Retinal pigment epithelial cell (primary cell): ENCODE results near the gene YIPF3.
A peak's percentile ranks its signal among the peaks of the same experiment; 100 is the strongest.

Experiments used
- DNase-seq: peaks from one replicate; pipeline ENCODE4 v3.0.0-alpha.2; 2010; ENCODE audit warnings: low read depth
- H3K4me3 ChIP-seq: 2 replicates; pipeline ENCODE4 v1.5.1; 2011; ENCODE audit warnings: mild to moderate bottlenecking, low read length, control low read depth, moderate library complexity
- CTCF ChIP-seq: conservative IDR thresholded peaks from 2 replicates; pipeline ENCODE4 v1.5.1; 2011; ENCODE audit warnings: low read depth, low read length, control low read depth, inconsistent platforms

YIPF3 gene

GRCh38 chr6:43517505-43518357, 1.0 kb upstream of the YIPF3 start:
- no peak for DNase-seq
- TF ChIP-seq CTCF = no peak
- H3K4me3 ChIP-seq = peak overlapping the region; percentile 87

DNA sequence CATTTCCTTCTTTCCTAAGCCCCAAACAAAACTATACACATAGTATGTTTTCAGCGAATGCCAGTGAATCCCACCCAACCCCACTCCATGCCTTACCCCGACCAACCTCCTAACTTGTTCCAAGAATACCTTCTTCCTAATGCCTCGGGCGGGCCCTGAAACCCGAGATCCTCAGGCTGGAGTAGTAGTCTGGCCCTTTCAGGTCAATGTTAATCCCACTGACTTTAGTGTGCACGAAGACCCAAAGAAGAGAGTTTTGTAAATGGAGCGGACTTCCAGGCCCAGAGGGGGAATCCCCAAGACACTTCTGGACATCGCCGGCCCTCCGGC, 394 bp downstream of the YIPF3 start:
- no peak for DNase-seq
- peak overlapping the region; percentile 87 for H3K4me3 ChIP-seq
- TF ChIP-seq CTCF = no peak

- no peak for TF ChIP-seq CTCF
- peak overlapping the region; percentile 87 for H3K4me3 ChIP-seq
- no peak for DNase-seq
Measured at GRCh38 chr6:43515808-43516207, 918 bp downstream of the YIPF3 start.

GRCh38 chr6:43511824-43512415, 4.8 kb downstream of the YIPF3 start:
- TF ChIP-seq CTCF = no peak
- no peak overlapping the region for H3K4me3 ChIP-seq
- DNase-seq = no peak

DNA sequence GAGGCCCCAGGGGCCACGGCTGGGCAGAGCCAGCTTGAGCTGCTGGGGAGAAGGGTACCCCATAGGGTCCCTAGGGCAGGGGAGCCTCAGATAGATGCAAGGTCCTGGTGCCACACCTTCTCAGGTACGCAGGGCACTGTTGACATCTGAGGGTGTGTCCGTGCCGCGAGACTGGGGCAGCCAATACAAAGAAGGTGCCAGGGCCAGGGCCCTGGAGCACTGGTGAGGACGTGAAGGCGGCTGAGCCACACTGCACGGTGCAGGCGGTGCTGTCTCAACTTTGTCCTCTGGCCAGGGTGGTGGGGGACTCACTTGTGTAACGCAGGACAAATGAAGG, 5.9 kb downstream of the YIPF3 start:
- no peak for DNase-seq
- no peak for TF ChIP-seq CTCF
- H3K4me3 ChIP-seq = peak overlapping the region; percentile 49

DNA sequence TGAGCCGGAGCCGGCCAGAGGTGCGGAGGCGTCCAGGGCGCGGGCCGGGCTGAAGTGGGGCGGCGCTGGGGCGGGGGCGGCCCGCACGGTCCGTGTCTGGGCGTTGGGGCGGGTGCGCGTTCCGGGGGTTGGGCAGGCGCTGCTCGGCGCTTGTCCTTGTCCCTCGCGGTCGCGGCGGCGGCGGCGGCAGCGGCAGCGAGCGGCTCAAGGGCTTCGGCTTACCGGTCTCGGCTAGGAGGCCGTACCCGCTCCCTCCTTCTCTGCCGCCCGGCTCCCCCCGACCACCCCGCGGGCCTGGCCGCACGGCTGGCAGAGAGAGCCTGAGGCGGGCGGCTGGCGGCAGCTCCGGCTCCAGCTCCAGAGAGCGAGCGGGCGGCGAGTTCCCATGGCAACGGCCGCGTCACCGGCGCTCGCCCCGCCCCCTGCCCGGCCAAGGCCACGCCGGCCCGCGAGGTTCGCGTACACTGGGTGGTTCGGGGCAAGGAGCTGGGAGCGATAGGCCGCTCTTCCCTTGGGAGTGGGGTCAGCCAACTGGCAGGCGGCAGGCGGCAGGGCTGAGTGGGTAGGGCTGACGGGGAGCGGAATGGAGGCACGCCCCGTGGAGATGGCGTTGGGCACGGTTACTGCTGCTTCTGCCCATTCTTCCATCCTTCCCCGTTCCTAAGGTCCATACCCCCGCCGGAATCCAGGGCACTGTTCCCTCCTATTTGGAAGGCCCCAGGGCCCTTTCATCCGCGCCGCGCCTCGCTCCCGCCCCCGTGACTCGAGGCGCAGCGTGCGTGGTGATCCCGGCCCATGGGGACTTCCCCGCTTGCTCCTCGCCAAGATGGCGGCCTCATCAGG, 6.5 kb downstream of the YIPF3 start, which contains the start of gene LRRC73:
TSS of gene LRRC73 (minus strand) at position 363 of the 843 bp plus-strand sequence. CDS start 561 bp downstream, outside the sequence.
- DNase-seq = no peak

More for the DNA sequence above, 6.5 kb downstream of the YIPF3 start, which contains the start of gene LRRC73:
- no peak for TF ChIP-seq CTCF
- peak within 1 kb of the TSS; percentile 49 for H3K4me3 ChIP-seq
